Activated naive CD8-positive, alpha-beta T cell treated with anti-CD3 and anti-CD28 coated beads, Interleukin-2, amount 10 ng/mL, durations not matched to agents 7 days and 5 days (primary cell): ENCODE data around the gene TWNK. TPM values are rescaled to one million over a fixed set of nuclear protein-coding genes. Genes with fewer than 3 reads are reported as not detected.
A peak's percentile ranks its signal among the peaks of the same experiment; 100 is the strongest.

Source experiments
- ATAC-seq: fragments of 150-1000 bp; cut with Tn5 transposase; one replicate; pipeline ENCODE4 v1.10.0; 2021; ENCODE audit warnings: low read depth, moderate library complexity
- POLR2A ChIA-PET: fragments of 350-600 bp; sonication (Branson Sonifier 250); formaldehyde crosslinking; loops from one replicate; lab custom pipeline; 2021; ENCODE audit warnings: antibody characterized with exemption; lab: Charles Lee
- DNase-seq: peaks from one replicate; pipeline ENCODE4 v3.0.0; 2021
- H3K27ac Mint-ChIP-seq: one replicate; pipeline ENCODE4 v1.8.0; 2022; ENCODE audit warnings: mild to moderate bottlenecking, mixed read lengths
- H3K27me3 Mint-ChIP-seq: one replicate; pipeline ENCODE4 v1.8.0; 2022; ENCODE audit warnings: mild to moderate bottlenecking, moderate library complexity, mixed read lengths
- H3K36me3 Mint-ChIP-seq: one replicate; pipeline ENCODE4 v1.8.0; 2021; ENCODE audit warnings: mild to moderate bottlenecking, mixed read lengths
- H3K4me1 Mint-ChIP-seq: one replicate; pipeline ENCODE4 v1.8.0; 2021; ENCODE audit warnings: mixed read lengths
- H3K4me3 Mint-ChIP-seq: one replicate; pipeline ENCODE4 v1.8.0; 2022; ENCODE audit warnings: mild to moderate bottlenecking, moderate library complexity, mixed read lengths
- H3K9me3 Mint-ChIP-seq: one replicate; pipeline ENCODE4 v1.8.0; 2021; ENCODE audit warnings: mixed read lengths
- microRNA-seq: library from miRNA; unstranded; fragments of <30 nt; microRNA quantifications from one replicate; pipeline ENCODE4 v1.2.0, GENCODE V29; 2022
- total RNA-seq, 2 experiments: library from RNA; stranded (reverse); gene quantifications; one replicate each; pipeline ENCODE4 v1.2.3, GENCODE V29; 2021

The TWNK gene
- total RNA-seq, 2 experiments from 2014 or later, result 10.8 to 11.0 TPM

GRCh38 chr10:101036726-101037125 is 49.4 kb downstream of the TWNK start:
- H3K27me3 Mint-ChIP-seq, result no peaks in the 10 kb centered on the region
- DNase-seq (no peak), ATAC-seq (no peak)
- no peak overlapping the region for H3K4me3 Mint-ChIP-seq
- no peaks in the 10 kb centered on the region for H3K9me3 Mint-ChIP-seq
- POLR2A ChIA-PET, result no interaction called here
- H3K36me3 Mint-ChIP-seq, result peaks cover 18% of the 10 kb centered on the region
- H3K4me1 Mint-ChIP-seq, result peaks cover 20% of the 10 kb centered on the region
- no peak overlapping the region for H3K27ac Mint-ChIP-seq

GRCh38 chr10:101038484-101038883 is 51.1 kb downstream of the TWNK start:
- peaks cover 18% of the 10 kb centered on the region for H3K36me3 Mint-ChIP-seq
- ATAC-seq (no peak), DNase-seq (no peak)
- POLR2A ChIA-PET, result no interaction called here
- no peak overlapping the region for H3K4me3 Mint-ChIP-seq
- no peaks in the 10 kb centered on the region for H3K9me3 Mint-ChIP-seq
- peaks cover 21% of the 10 kb centered on the region for H3K4me1 Mint-ChIP-seq
- peaks cover 4% of the 10 kb centered on the region for H3K27me3 Mint-ChIP-seq
- H3K27ac Mint-ChIP-seq, result no peak overlapping the region

DNA sequence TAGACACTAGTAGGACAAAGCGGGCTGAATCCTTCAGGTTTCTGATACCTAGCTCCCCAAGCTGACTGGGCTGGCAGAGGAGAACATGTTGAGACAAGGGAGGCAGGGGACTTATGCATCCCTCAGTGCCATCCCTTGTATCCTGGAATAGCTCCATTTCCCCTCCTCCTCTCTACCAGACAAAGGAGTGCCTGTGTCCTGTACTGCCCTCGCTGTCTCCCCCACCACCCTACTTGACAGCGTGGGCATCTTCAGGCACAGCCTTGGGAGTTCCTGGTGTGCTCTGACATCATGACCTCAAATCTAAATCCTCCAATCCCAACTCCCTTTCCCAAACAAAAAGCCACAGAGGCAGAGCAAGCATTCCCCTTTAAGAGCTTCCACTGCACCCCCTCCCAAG is 52.7 kb downstream of the TWNK start:
- Mint-ChIP-seq H3K4me3 (no peak overlapping the region), H3K27me3 (peaks cover 13% of the 10 kb centered on the region), H3K27ac (no peak overlapping the region), H3K9me3 (no peaks in the 10 kb centered on the region), H3K4me1 (peaks cover 20% of the 10 kb centered on the region), H3K36me3 (peaks cover 18% of the 10 kb centered on the region)
- DNase-seq, result no peak
- POLR2A ChIA-PET, result interaction anchor here (4.5 kb wide), 1 partner anchor 9 kb away, joined by 33 read pairs; the partner anchor contains the start of genes PDZD7 and SFXN3
- no peak for ATAC-seq

- POLR2A ChIA-PET, result interaction anchor here (0.6 to 4.5 kb wide), 4 partner anchors 8 to 404 kb away, joined by 3 to 33 read pairs (median 4); partner anchors contain the start of genes PDZD7 and SFXN3
- Mint-ChIP-seq H3K9me3 (no peaks in the 10 kb centered on the region), H3K4me1 (peaks cover 20% of the 10 kb centered on the region), H3K36me3 (peaks cover 14% of the 10 kb centered on the region), H3K27ac (no peak overlapping the region), H3K4me3 (no peak overlapping the region), H3K27me3 (peaks cover 21% of the 10 kb centered on the region)
- ATAC-seq, result no peak
- DNase-seq, result no peak
Observed at GRCh38 chr10:101040851-101041250, 53.5 kb downstream of the TWNK start.

DNA sequence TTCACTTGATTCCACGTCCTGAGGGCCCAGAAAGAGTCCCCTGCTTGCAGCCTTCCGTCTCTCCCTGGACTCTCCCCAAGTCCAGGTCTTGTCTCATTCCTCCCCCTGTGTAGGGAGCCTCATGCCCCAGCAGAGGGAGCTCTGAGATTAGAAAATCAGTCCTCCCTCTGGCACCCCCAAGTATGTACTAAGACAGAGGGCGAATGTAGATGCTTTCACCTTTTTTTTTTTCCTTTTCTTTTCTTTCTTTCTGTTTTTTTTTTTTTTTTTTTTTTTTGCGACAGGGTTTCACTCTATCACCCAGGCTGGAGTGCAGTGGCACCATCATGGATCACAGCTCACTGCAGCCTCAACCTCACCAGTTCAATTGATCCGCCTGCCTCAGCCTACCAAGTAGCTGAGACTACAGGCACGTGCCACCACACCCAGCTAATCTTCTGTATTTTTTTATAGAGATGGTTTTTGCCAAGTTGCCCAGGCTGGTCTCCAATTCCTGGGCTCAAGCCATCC is 54.0 kb downstream of the TWNK start:
- H3K4me3 Mint-ChIP-seq, result no peak overlapping the region
- ATAC-seq, result peak; percentile 80
- H3K27ac Mint-ChIP-seq, result no peak overlapping the region
- H3K9me3 Mint-ChIP-seq, result no peaks in the 10 kb centered on the region
- peak; percentile 64 for DNase-seq
- H3K4me1 Mint-ChIP-seq, result peaks cover 20% of the 10 kb centered on the region
- H3K36me3 Mint-ChIP-seq, result peaks cover 14% of the 10 kb centered on the region
- peaks cover 26% of the 10 kb centered on the region for H3K27me3 Mint-ChIP-seq
- POLR2A ChIA-PET, result interaction anchor here (0.6 to 4.5 kb wide), 6 partner anchors 8 to 404 kb away, joined by 3 to 33 read pairs (median 4); partner anchors contain the start of genes PDZD7 and SFXN3

DNA sequence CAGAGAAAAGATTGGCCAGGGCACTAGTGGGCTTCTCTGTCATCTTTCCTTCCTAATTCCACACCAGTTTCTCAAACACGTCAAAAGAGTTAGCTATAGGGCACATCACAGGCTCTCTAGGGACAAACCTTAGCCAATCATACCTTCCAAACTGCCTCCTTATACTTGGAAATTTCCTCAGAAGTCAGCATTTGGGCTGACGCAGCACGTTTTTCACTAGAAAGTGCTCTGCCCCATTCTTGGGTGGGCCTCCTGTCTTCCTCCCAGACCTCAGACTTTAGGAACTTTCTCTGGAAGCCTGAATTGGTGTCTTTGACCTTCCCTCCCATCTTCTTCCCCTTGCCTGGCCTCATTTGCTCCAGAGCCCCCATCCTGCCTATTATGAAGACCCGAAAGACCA is 54.8 kb downstream of the TWNK start:
- peaks cover 20% of the 10 kb centered on the region for H3K4me1 Mint-ChIP-seq
- peak overlapping the region; percentile 83 for H3K27ac Mint-ChIP-seq
- H3K4me3 Mint-ChIP-seq, result peak overlapping the region; percentile 91
- ATAC-seq (no peak), DNase-seq (no peak)
- POLR2A ChIA-PET, result interaction anchor here (0.8 to 4.5 kb wide), 8 partner anchors 10 to 100 kb away, joined by 3 to 33 read pairs (median 4); partner anchors contain the start of genes KAZALD1, PDZD7 and SFXN3
- peaks cover 13% of the 10 kb centered on the region for H3K36me3 Mint-ChIP-seq
- no peaks in the 10 kb centered on the region for H3K9me3 Mint-ChIP-seq
- peaks cover 34% of the 10 kb centered on the region for H3K27me3 Mint-ChIP-seq

DNA sequence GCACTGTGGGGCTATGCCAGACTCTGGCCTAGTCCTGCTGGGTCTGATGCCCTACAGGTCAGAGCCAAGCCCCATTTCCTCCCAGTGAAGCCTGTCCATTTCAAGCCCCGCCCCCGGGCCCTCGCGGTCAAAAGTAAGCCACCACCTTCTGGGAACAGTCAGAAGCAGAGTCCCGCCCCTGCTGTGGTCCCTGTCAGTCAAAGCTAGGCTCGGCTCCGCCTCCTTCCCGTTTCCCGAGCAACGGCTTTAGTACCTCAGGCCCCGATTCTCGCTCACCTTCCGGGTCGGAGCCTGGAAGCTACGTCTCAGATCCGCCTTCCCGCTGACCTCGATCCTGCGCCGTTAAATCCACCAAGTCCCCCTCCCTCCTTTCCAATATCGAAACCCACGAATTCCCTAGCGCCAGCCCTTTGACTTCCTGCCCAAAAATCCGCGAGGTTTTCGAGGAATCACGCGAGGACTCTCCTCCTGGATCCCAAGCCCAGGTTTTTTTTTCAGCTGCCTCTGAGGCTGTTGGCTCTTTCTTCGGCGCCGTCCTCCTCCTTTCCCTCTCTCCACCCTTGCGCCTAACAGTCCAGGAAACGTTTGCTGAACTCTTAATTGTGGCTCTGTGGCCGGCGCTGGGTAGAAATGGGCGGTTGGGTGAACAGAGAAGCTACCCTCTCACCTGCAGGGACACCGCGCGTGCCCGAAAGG is 55.5 kb downstream of the TWNK start:
- peak; percentile 86 for ATAC-seq

GRCh38 chr10:101043363-101043707 is 56.0 kb downstream of the TWNK start:
- Mint-ChIP-seq H3K27ac (peak overlapping the region; percentile 8), H3K4me3 (peak overlapping the region; percentile 91), H3K4me1 (peaks cover 20% of the 10 kb centered on the region), H3K36me3 (peaks cover 4% of the 10 kb centered on the region), H3K27me3 (peaks cover 46% of the 10 kb centered on the region), H3K9me3 (no peaks in the 10 kb centered on the region)
- POLR2A ChIA-PET, result interaction anchor here (1.3 to 4.5 kb wide), 7 partner anchors 9 to 23 kb away, joined by 3 to 33 read pairs (median 5); partner anchors contain the start of genes KAZALD1, PDZD7 and SFXN3
- ATAC-seq (no peak), DNase-seq (no peak)

More for the DNA sequence above, 55.5 kb downstream of the TWNK start:
- H3K36me3 Mint-ChIP-seq, result peaks cover 8% of the 10 kb centered on the region
- peak overlapping the region; percentile 83 for H3K27ac Mint-ChIP-seq
- POLR2A ChIA-PET, result interaction anchor here (0.8 to 4.5 kb wide), 8 partner anchors 10 to 45 kb away, joined by 3 to 33 read pairs (median 4); partner anchors contain the start of genes KAZALD1, PDZD7 and SFXN3
- peaks cover 41% of the 10 kb centered on the region for H3K27me3 Mint-ChIP-seq
- peak; percentile 86 for DNase-seq
- H3K4me1 Mint-ChIP-seq, result peaks cover 20% of the 10 kb centered on the region
- peak overlapping the region; percentile 91 for H3K4me3 Mint-ChIP-seq
- H3K9me3 Mint-ChIP-seq, result no peaks in the 10 kb centered on the region

Small RNA genes lying within 50 kb of the gene (microRNA-seq; reads per million reads assigned to microRNA genes)
- gene MIR608, result not detected

Other genes starting within 250 kb of the TWNK start
- gene PAX2, start 242.0 kb upstream of the TWNK start, total RNA-seq, result not detected
- 10 to 100 TPM; 45.1 to 46.5 TPM for gene SLF2, start 74.6 kb upstream of the TWNK start, total RNA-seq
- 1 to 10 TPM in 1 of 2 experiments, under 1 TPM in 1; 0.54 to 1.2 TPM for gene SEMA4G, start 18.0 kb upstream of the TWNK start, total RNA-seq
- gene MRPL43, start within 50 bp of the TWNK start, total RNA-seq, result 10 to 100 TPM; 55.1 to 57.1 TPM
- gene LZTS2, start 12.3 kb downstream of the TWNK start, total RNA-seq, result 10 to 100 TPM; 22.0 to 22.4 TPM
- gene PDZD7, start 43.6 kb downstream of the TWNK start, total RNA-seq, result 1 to 10 TPM; 1.1 to 1.4 TPM
- 10 to 100 TPM; 66.1 to 68.6 TPM for gene SFXN3, start 43.7 kb downstream of the TWNK start, total RNA-seq
- gene KAZALD1, start 74.4 kb downstream of the TWNK start, total RNA-seq, result not detected
- gene TLX1, start 143.8 kb downstream of the TWNK start, total RNA-seq, result not detected
- gene LBX1, start 241.9 kb downstream of the TWNK start, total RNA-seq, result not detected